Hair follicle dermal papilla cell (primary cell): Measurements from ENCODE around the gene OR5K4. TPM values are rescaled to one million over a fixed set of nuclear protein-coding genes. Genes with fewer than 3 reads are reported as not detected.

Experiments
- total RNA-seq: library from RNA; depleted of rRNA; stranded (reverse); fragments of >200 nt; gene quantifications from 2 replicates; pipeline ENCODE4 v1.2.3, GENCODE V29; 2012

OR5K4 gene, protein sequence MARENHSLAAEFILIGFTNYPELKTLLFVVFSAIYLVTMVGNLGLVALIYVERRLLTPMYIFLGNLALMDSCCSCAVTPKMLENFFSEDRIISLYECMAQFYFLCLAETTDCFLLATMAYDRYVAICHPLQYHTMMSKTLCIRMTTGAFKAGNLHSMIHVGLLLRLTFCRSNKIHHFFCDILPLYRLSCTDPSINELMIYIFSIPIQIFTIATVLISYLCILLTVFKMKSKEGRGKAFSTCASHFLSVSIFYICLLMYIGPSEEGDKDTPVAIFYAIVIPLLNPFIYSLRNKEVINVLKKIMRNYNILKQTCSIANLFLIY
- not detected in 2 replicates for total RNA-seq

DNA sequence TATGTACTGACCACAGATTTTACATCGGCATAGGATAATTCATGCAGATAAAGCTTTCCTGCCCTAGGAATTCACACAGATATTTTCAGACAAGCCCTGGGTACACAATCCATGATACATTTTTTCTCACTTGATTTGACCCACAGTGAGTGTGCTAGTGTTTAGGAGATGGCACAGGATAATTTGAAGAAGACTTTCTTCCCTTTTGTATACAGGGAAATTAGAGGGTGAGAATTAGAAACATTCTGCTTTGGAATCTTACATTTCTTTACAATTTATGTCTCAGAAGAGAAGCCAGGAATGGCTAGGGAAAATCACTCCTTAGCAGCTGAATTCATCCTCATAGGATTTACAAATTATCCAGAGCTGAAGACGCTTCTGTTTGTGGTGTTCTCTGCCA lies at the start of gene OR5K4:
Gene OR5K4, plus strand, starts transcription at position 301 of the 400 bp plus-strand sequence. Its CDS starts 0 bp downstream, at position 301.

DNA sequence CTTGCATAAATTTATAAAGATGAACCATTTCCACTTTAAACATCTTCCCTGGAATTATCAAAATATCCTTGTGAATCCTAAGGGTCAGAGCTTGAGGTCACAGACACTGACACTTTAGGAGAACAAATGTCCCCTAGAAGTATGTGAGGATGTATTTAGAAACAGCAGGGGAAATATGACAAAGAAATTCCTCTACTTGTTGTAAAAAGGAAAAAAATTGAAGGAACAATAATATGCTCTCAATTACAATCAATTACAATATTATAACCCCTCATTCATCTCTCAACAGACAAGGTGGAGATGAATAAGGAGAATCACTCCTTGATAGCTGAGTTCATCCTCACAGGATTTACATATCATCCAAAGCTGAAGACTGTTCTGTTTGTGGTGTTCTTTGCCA lies 36.7 kb downstream of the OR5K4 start, which contains the start of gene OR5K3:
Gene OR5K3, plus strand, starts transcription at position 301 of the 400 bp plus-strand sequence. Its CDS starts 0 bp downstream, at position 301.

Other genes starting within 250 kb of the OR5K4 start
- not detected in 2 replicates for gene OR5H1, start 223.1 kb upstream of the OR5K4 start, total RNA-seq
- gene OR5H14, start 206.4 kb upstream of the OR5K4 start, total RNA-seq: not detected in 2 replicates
- gene OR5H15, start 187.2 kb upstream of the OR5K4 start, total RNA-seq: not detected in 2 replicates
- gene OR5H6, start 89.6 kb upstream of the OR5K4 start, total RNA-seq: not detected in 2 replicates
- gene OR5H2, start 71.3 kb upstream of the OR5K4 start, total RNA-seq: not detected in 2 replicates
- gene OR5K3, start 36.8 kb downstream of the OR5K4 start, total RNA-seq: not detected in 2 replicates
- not detected in 2 replicates for gene OR5K1, start 109.3 kb downstream of the OR5K4 start, total RNA-seq
- gene OR5K2, start 143.8 kb downstream of the OR5K4 start, total RNA-seq: not detected in 2 replicates
- 91.2 and 94.4 TPM in 2 replicates for gene CLDND1, start 169.0 kb downstream of the OR5K4 start, total RNA-seq
- gene GPR15, start 178.1 kb downstream of the OR5K4 start, total RNA-seq: not detected in 2 replicates
- gene CPOX, start 239.8 kb downstream of the OR5K4 start, total RNA-seq: 16.8 and 20.8 TPM in 2 replicates